ENCODE measurements around the gene ELFN1.

Gene ELFN1

GRCh38 chr7:1739593-1739992 is 69.5 kb downstream of the ELFN1 start:
- Mint-ChIP-seq H3K27me3 (peaks cover 33% of the 10 kb centered on the region), H3K27ac (no peak overlapping the region), H3K9me3 (no peaks in the 10 kb centered on the region), H3K4me1 (ENCODE audit: low read depth) (peaks cover 27% of the 10 kb centered on the region), H3K4me3 (no peak overlapping the region), H3K36me3 (ENCODE audit: low read depth) (no peaks in the 10 kb centered on the region)
- intact Hi-C loops (cut with micrococcal nuclease): no loop called here

GRCh38 chr7:1740214-1740613 is 70.1 kb downstream of the ELFN1 start:
- Mint-ChIP-seq H3K4me3 (no peak overlapping the region), H3K36me3 (ENCODE audit: low read depth) (no peaks in the 10 kb centered on the region), H3K27me3 (peaks cover 32% of the 10 kb centered on the region), H3K27ac (no peak overlapping the region), H3K9me3 (no peaks in the 10 kb centered on the region), H3K4me1 (ENCODE audit: low read depth) (peaks cover 27% of the 10 kb centered on the region)
- intact Hi-C loops (cut with micrococcal nuclease): no loop called here

GRCh38 chr7:1741246-1741645 is 71.2 kb downstream of the ELFN1 start:
- H3K36me3 Mint-ChIP-seq (ENCODE audit: low read depth): no peaks in the 10 kb centered on the region
- H3K4me3 Mint-ChIP-seq: no peak overlapping the region
- intact Hi-C loops (cut with micrococcal nuclease): no loop called here
- H3K9me3 Mint-ChIP-seq: no peaks in the 10 kb centered on the region
- H3K4me1 Mint-ChIP-seq (ENCODE audit: low read depth): peaks cover 27% of the 10 kb centered on the region
- no peak overlapping the region for H3K27ac Mint-ChIP-seq
- peaks cover 30% of the 10 kb centered on the region for H3K27me3 Mint-ChIP-seq

DNA sequence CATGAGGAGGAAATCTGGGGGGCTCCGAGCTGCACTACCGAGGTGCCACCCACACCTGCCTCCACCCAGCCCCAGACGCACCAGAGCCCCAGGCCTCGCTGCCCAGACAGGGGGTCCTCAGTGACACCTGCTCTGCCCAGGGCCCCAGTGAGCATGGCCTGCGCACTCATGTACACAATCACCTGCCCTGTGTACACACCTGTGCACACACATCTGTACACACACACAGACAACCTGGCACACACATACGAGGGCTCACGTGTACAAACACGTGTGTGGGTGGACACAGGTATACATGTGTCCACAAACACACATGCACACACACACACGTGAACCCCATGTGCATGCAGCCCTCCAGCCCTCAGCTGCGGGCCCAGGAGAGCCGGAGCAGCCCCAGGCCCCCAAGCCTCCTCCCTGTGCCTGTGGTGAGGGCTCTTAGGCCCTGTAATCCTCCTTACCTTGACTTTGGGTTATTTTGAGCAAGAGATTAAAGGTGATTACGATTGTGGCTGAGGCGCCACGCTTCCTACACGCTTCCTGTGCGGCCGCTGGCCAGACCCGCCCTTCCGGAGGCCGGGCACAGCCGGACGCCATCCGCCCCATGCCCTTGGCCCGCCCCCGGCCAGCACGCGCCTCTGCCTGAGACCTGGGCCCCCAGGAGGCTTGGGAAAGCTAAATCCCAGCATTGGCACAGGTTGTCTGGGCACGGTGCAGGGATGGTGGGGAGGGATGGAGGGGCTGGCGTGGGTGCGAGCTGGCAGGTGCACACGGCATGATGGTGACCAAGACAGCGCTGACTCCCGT is 71.9 kb downstream of the ELFN1 start:
- H3K4me3 Mint-ChIP-seq: peak overlapping the region; percentile 14
- intact Hi-C loops (cut with micrococcal nuclease): no loop called here

GRCh38 chr7:1742555-1743303 is 72.7 kb downstream of the ELFN1 start:
- Mint-ChIP-seq H3K4me1 (ENCODE audit: low read depth) (peaks cover 27% of the 10 kb centered on the region), H3K27ac (no peak overlapping the region), H3K4me3 (no peak overlapping the region), H3K9me3 (no peaks in the 10 kb centered on the region), H3K36me3 (ENCODE audit: low read depth) (no peaks in the 10 kb centered on the region), H3K27me3 (peaks cover 24% of the 10 kb centered on the region)
- intact Hi-C loops (cut with micrococcal nuclease): no loop called here

More for the DNA sequence above, 71.9 kb downstream of the ELFN1 start:
- H3K36me3 Mint-ChIP-seq (ENCODE audit: low read depth): no peaks in the 10 kb centered on the region
- H3K9me3 Mint-ChIP-seq: no peaks in the 10 kb centered on the region
- peaks cover 30% of the 10 kb centered on the region for H3K27me3 Mint-ChIP-seq
- no peak overlapping the region for H3K27ac Mint-ChIP-seq
- peaks cover 27% of the 10 kb centered on the region for H3K4me1 Mint-ChIP-seq (ENCODE audit: low read depth)

DNA sequence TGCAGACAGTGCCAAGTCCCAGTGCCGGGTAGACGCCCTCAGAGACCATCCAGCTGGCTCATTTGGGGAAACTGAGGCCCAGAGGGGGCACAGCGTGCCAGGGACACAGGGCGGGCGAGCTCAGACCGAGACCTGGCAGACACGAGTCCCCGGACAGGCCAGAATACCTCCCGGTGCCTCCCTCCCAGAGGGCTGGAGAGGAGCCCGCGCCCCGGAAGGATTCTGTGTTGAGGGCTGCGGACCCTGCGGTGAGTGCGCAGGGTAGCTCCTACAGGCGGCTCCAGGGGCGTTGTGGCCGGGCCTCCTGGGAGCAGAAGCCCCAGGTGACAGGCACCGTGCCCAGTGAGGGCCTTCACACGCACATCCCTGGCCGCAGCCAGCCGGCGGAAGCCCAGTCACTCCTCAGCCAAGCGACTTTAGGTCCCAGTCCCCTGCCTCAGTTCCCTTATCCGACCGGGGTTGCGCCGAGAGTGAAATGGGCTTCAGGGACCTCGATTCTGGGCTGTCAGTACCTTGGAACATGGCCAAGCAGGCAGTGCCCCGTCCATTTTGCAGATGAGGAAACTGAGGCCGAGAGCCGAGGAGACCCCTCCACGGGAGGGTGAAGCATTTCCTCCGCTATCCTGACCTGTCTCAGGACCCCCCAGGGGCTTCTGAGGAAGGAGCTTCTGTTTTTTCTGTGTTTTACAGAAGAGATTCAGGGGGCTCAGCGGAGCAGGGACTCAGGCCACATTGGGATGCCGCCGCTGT is 73.6 kb downstream of the ELFN1 start:
- Mint-ChIP-seq H3K27ac (no peak overlapping the region), H3K27me3 (peaks cover 28% of the 10 kb centered on the region), H3K36me3 (ENCODE audit: low read depth) (no peaks in the 10 kb centered on the region), H3K9me3 (no peaks in the 10 kb centered on the region), H3K4me3 (no peak overlapping the region), H3K4me1 (ENCODE audit: low read depth) (peaks cover 24% of the 10 kb centered on the region)
- intact Hi-C loops (cut with micrococcal nuclease): no loop called here

DNA sequence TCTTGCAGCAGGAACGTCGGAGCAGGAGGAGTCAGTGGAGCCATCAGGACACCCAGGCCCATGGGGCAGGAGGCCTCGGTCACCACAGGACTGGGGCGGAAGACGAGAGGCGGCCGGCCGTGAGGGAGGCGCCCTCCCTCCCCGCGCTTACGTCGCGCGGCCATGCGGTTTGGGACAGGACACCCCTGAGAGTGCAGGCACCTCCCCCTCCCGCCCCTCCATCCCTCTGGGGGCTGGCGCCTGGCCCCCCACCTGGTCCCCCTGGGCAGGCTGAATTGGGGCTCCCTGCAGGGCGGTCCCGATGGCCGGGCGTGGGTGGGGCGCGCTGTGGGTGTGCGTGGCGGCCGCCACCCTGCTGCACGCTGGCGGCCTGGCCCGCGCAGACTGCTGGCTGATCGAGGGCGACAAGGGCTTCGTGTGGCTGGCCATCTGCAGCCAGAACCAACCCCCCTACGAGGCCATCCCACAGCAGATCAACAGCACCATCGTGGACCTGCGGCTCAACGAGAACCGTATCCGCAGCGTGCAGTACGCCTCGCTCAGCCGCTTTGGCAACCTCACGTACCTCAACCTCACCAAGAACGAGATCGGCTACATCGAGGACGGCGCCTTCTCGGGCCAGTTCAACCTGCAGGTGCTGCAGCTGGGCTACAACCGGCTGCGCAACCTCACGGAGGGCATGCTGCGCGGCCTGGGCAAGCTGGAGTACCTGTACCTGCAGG is 74.4 kb downstream of the ELFN1 start:
- Mint-ChIP-seq H3K4me1 (ENCODE audit: low read depth) (peaks cover 17% of the 10 kb centered on the region), H3K27ac (no peak overlapping the region), H3K36me3 (ENCODE audit: low read depth) (no peaks in the 10 kb centered on the region), H3K4me3 (no peak overlapping the region), H3K27me3 (peaks cover 24% of the 10 kb centered on the region), H3K9me3 (no peaks in the 10 kb centered on the region)
- intact Hi-C loops (cut with micrococcal nuclease): no loop called here

GRCh38 chr7:1745018-1745532 is 75.0 kb downstream of the ELFN1 start:
- H3K27ac Mint-ChIP-seq: no peak overlapping the region
- H3K27me3 Mint-ChIP-seq: peaks cover 25% of the 10 kb centered on the region
- intact Hi-C loops (cut with micrococcal nuclease): no loop called here
- no peaks in the 10 kb centered on the region for H3K36me3 Mint-ChIP-seq (ENCODE audit: low read depth)
- no peaks in the 10 kb centered on the region for H3K9me3 Mint-ChIP-seq
- peaks cover 17% of the 10 kb centered on the region for H3K4me1 Mint-ChIP-seq (ENCODE audit: low read depth)
- H3K4me3 Mint-ChIP-seq: no peak overlapping the region

- H3K9me3 Mint-ChIP-seq: no peaks in the 10 kb centered on the region
- H3K4me1 Mint-ChIP-seq (ENCODE audit: low read depth): peaks cover 17% of the 10 kb centered on the region
- intact Hi-C loops (cut with micrococcal nuclease): no loop called here
- peaks cover 22% of the 10 kb centered on the region for H3K27me3 Mint-ChIP-seq
- H3K27ac Mint-ChIP-seq: no peak overlapping the region
- no peaks in the 10 kb centered on the region for H3K36me3 Mint-ChIP-seq (ENCODE audit: low read depth)
- no peak overlapping the region for H3K4me3 Mint-ChIP-seq
These were observed 75.8 kb downstream of the ELFN1 start for GRCh38 chr7:1745576-1746490.

DNA sequence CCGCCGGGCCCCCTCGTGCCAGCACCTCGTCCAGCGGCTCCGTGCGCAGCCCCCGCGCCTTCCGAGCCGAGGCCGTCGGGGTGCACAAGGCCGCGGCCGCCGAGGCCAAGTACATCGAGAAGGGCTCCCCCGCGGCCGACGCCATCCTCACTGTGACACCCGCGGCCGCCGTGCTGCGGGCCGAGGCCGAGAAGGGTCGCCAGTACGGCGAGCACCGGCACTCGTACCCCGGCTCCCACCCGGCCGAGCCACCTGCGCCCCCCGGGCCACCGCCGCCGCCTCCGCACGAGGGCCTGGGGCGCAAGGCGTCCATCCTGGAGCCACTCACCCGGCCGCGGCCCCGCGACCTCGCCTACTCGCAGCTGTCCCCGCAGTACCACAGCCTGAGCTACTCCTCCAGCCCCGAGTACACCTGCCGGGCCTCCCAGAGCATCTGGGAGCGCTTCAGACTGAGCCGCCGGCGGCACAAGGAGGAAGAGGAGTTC is 76.5 kb downstream of the ELFN1 start:
- Mint-ChIP-seq H3K36me3 (ENCODE audit: low read depth) (no peaks in the 10 kb centered on the region), H3K9me3 (no peaks in the 10 kb centered on the region), H3K4me3 (no peak overlapping the region), H3K27ac (no peak overlapping the region), H3K4me1 (ENCODE audit: low read depth) (peaks cover 13% of the 10 kb centered on the region), H3K27me3 (peaks cover 22% of the 10 kb centered on the region)
- intact Hi-C loops (cut with micrococcal nuclease): no loop called here

DNA sequence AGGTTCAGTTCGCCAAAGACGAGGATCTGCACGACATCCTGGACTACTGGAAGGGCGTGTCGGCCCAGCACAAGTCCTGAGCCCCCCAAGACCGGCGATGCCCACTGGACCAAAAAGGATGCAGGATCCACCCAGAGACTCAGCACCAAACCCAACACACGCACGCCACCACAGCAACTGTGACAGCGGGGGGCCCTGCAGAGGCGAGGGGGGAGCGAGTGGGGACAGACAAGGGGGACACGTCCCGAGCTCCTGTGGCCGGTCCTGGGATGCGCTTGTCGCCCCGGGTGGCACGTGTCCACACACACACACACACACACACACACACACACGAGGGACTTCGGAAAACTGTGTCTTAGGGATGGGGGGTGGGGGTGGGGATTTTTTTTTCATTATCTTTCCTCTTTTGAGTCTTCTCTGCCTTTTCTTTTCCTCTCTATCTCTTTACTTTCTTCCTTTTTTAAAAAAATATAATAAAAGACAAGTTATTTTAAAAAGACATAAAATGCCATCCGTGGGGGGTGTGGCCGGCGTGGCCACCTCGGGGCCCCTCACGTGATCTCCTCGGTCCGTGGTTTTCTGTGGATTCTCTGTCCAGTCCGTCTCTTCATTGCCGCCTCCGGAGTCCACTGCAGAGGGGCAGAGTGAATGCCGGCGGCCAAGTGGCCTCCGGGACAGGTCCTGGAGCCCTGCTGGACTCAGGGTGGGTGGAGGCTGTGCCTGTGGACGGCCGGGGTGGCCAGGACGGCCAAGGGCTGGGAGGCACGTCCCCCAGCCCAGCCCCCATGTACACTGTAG is 77.1 kb downstream of the ELFN1 start:
- intact Hi-C loops (cut with micrococcal nuclease): no loop called here
- Mint-ChIP-seq H3K36me3 (ENCODE audit: low read depth) (no peaks in the 10 kb centered on the region), H3K27me3 (peaks cover 22% of the 10 kb centered on the region), H3K27ac (no peak overlapping the region), H3K4me3 (no peak overlapping the region), H3K9me3 (no peaks in the 10 kb centered on the region), H3K4me1 (ENCODE audit: low read depth) (peaks cover 12% of the 10 kb centered on the region)
